GM18867 (cell line): ENCODE data around the gene AACS.
"Not testable (repeated sequence)": the region's sequence is repeated elsewhere in the genome, so short reads cannot be mapped to it uniquely, and the experiment has no call there.

Experiments used
- ATAC-seq: cut with Tn5 transposase; IDR thresholded peaks from one replicate; pipeline ENCODE4 v1.9.1; 2021; ENCODE audit warnings: mild to moderate bottlenecking, moderate library complexity; ENCODE audit not compliant: unreplicated experiment

AACS gene

DNA sequence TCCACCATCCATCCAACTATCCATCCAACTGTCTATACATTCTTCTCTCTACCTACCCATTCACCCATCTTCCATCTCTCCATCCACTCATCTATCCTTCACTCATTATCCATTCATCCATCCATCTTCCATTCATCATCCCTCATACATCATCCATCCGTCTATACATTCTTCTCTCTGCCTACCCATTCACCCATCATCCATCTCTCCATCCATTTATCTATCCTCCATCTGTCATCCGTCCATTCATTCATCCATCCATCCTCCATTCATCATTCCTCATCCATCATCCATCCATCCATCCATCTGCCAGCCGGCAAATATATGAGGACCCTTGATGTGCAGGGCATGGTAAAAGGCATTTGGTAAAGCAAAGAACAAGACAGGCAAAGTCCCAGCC, 25.2 kb downstream of the AACS start:
- ATAC-seq = no peak

DNA sequence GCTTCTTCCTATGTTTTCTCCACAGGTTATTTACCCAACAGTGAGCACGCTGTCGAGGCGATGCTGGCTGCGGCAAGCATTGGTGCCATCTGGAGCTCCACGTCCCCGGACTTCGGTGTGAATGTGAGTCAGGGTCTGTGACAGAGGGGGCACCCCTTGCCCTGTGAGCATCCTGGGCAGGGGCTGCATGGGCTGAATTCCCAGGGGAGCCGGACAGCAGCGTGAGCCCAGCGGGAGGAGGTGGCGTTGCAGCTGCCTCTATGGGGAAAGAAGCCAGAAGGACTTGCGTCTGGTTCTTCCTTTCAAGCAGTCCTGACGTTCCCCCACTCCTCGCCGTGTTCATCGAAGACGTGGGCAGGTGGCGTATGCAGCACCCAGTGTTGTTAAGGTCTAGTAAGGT, 26.2 kb downstream of the AACS start:
- no peak for ATAC-seq

DNA sequence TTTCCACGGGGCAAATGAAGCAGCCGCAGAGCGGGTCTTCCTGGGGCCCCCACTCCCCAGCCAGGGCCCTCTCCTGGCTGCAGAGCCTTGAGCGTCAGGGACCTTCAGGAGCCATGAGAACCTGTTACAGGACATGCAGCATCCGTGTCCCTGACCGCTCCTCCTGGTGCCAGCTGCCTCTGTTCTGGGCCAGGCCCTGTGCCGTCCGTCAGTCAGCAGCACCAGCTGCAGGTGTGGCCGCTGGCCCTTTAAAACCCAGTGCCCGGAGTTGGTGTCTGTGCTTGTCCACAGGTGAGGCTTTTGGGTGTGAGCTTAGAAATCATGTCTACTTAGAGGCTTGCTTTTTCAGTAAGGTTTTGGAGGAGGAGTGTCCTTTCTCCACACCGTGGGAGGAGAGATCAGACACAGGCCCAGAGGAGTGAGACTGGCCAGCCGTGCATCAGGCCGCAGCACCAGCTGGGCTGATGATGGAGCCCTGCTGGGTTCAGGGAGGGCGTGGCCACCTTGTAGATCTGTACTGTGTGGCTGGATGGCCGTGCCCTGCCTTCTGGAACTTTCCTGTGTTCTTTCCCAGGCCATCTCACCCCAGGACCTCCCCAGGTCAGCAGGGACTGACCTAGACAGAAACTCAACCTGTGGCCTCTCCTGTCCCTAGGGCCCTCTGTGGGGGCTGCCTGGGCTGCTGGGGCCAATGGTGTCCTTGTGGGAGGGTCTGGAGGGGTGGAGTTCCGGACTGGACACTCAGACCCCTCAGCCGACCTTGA, 27.1 kb downstream of the AACS start:
- ATAC-seq = no peak

DNA sequence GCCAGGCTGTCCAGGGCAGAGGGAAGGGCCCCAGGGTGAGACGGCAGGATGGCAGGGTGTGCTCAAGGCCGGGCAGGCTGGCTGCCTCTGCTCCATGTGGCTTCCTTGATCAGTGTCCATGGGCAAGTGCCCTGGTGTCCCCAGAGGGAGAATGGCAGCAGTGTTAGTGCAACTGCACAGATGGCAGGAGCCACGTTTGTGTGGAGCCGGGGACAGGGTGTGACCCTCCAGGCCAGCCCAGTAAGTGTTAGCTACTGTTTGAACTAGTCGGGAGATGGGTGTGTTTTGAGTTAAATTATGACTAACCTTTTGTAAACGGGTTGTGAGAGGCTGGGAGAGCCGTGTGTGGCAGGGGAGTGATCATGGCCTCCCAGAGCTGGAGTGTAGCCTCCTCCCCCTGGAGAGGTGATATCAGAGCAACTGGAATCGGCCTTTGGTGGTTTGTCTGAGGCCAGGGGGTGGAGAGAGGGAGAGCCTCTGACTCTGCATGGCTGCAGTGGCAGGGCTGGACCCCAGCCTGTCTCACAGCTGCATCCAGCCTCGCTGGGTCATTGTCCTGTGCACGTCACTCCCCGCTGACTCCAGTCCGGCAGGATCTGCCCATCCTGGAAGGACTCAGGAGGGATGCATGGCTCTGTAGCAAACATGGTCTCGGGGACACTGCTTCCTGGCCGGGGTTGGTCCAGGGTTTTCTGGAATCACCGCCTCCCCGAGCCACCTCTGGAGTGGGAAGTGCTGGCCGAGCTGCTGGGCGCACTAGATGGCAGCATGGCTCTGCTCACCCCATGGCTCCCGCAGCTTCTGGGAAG, 27.8 kb downstream of the AACS start:
- ATAC-seq = no peak

DNA sequence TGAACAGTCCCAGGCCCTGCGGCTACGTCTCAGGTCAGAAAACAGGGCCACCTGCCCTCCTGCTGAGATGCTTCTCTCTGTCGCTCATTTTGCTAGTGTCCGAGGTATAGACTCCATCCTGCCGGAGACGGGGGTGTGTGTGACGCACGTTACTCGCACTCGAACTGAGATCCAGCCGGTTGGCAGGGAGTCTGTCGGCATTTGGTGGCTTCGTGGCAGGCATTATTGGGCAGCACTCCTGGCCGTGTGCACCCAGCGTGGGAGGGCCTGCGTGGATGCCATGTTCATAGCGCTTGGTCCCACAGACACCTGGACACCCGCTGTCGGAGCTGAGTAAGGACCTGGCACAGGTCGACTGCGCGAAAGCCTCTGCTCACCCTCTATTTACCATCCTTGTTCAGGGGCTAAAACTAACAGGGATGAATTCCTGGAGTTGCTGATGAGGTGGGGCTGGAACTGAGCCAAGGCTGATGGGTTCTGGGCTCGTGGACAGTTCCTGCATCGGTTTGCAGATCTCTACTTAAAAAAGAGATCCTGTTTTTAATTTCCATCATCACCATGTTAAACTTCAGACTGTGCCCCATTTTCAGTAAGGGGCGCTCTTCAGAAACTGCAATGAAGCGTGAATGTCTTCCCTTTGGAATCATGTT, 28.6 kb downstream of the AACS start:
- ATAC-seq = no peak

DNA sequence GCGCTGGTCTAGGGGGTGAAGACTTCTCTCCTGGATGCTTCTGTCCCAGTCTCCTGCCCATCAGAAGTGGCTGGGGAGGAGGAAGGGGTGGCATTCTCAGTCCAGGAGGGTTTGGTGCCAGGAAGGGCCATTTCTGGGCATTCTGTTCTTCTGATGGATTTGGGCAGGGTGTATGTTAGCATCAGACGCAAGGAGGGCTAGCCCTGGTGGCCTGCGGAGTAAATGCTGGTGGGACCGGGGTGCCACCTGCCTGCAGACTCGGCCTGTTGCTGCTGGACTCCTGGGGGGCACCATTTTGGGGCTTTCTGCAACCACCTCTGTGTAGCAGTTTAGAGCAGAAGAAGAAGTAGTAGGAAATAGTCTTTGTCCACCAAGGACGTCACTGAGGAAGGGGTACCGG, 31.7 kb downstream of the AACS start:
- ATAC-seq = no peak

DNA sequence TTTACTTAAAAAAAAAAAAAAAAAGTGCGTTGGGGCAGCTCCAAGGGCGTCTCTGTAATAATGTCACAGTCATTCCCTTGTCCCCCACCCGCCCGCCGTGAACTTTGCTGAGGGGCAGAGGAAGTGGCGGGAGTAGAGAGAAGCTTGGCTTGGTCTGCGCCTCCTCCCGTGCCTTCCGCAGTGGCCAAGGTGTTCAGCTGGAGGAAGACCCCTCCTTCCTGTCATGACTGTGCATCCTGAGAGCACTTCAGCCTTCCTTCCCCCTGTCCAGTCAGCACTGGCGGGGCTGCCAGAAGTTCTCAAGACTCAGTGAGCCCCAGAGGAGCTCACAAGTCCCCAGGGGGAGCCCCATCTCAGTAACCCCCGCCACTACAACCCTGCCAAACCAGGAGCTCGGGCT, 32.2 kb downstream of the AACS start:
- no peak for ATAC-seq

DNA sequence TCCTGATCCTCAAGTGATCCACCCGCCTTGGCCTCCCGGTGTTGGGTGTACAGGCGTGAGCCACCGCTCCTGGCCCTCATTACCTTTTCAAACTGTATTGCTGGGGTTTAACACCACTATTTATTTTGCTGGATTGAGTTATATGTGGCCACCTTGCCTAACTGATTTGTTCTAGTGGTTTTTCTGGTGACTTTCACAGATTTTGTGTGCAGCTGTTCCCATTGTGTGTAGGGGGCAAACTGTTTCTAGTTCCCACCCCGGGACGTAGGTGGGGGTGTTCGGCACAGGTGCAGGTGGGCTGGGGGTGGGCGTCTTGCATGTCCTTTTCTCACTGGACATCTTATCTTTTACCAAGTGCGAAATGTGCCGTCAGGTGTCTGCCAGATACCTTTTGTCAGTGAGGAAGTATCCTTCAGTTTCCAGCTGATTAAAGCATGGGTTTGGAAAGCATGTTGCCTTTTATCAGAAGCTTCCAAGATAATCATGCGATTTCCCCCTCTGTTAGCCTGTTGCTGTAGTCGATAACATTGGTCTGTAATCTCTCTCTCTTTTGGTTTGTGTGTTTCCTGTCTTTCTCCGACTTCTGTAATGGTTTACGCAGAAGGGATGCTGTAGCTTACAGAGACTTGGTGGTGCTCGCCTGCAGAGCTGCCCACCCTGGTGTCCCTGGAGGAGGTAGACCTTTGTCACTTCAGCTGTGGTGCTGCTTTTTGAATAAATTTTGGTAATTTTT, 33.6 kb downstream of the AACS start:
- ATAC-seq = no peak

DNA sequence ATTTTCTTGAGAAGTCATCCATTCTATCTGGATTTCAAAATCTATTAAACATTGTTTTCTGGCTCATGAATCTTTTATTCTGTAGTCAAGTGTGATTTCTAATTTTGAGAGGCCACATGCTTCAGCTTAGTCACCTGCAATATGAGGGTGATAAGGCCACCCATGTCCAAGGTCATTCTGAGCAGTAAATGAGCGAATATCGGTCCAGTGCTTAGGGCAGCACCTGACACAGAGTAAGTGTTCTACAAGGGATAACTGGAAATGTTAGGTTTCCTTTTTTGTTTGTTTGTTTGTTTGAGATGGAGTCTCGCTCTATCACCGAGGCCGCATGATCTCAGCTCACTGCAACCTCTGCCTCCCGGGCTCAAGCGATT, 34.2 kb downstream of the AACS start:
- no peak for ATAC-seq

DNA sequence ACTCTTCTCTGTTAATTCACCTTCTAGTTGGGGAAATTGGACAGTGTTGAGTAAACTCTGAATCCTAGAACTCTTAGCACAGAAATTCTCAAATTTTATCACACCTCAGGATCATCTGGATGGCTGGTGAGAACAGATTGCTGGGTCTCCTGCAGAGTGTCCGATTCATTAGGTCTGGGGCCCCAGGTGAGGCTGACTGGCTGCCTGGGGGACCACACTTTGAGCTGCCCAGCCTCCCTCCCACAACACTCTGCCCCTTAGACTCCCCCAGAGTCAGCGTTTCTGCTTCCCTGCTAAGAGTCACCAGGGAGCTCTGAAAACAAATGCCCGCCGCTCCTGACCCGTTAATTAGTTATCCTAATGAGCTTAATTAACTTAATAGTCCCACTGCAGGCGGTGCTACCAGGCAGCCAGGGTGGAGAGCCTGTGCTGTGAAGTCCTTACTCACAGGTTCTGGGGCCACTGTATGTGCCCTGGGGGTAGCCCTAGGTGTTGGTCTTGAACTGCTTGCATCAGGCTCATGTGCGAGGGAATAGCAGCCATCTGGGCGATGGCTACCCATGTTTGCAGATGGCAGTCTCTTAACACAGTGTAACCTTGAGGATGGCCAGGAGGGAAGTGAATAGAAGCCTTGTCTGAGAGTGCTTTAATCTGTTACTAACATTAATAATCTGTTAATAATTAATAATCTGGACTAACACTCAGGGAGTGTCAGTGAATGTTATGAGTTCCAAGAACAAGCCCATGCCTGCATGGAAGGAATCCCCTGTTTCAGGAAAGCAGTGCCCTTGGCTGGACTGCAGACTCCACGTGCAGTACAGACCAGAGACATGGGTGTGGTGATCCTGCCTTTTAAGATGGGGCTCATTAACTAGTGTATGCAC, 35.6 kb downstream of the AACS start:
- no peak for ATAC-seq

DNA sequence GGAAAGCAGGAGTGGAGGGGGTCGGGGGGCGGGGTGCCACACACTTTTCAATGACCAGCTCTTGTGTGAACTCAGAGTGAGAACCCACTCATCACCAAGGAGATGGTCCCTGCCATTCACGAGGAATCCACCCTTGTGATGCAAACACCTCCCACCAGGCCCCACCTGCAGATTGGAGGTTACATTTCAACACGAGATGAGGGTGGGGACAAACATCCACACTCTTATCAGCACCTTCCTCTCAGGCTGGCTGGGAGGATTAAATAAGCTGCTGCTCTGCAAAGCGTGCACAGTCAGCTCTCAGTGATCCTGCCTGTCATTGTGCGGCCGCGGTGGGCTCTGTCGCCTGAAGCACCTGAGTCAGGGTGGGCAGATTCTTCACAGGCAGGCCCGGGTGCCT, 39.7 kb downstream of the AACS start:
- ATAC-seq = no peak

DNA sequence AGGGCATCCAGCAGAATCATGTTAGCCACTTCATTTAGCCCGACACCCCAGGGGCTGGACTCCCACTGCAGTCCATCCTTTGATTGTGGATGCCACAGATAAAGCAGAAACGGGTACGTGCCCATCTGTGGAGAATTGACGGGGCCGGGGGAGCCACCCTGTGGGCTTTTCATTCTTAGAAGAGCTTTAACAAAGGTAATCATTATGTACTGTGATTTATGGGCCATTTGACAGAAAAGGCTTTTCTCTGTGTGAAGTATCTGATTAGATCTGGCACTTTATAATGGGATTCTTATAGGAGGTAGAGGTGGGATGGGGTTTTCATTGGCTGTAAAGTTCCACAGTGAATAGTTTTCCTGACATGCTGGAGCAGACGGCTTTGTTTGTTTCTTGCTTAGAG, 40.4 kb downstream of the AACS start:
- no peak for ATAC-seq

DNA sequence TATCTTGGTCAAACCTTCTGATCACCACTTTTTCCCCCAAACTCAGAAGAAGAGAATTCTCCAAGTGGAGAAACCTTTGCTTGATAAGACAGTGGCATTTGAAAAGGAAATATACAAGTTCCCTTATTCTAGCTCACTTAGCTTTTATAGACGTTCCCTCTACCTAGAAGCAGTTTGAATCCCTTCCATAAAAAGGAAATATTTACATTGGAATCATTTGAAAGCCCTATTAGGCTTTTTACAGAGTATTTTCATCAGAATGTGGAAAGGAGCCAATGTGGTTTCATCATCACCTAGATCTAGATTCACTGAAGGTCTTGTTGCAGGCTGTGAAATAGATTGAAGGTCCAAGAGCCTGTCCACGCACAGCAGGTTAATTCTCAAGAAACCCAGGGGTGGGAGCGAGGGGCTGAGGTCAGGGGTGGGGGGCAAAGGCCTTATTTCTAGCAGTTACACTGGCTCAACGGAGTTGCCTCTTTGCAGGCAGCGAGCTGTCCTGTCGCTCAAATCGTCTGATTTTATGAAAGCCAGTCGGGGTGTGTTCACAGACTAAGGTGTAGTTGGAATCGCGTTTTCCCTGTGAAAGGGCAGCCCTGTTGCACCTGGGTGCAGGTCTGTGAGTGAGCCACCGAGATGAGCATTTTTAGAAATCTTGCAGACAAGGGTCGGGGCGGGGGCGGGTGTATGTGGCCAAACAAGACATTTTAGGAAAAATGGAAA, 45.6 kb downstream of the AACS start:
- no peak for ATAC-seq

DNA sequence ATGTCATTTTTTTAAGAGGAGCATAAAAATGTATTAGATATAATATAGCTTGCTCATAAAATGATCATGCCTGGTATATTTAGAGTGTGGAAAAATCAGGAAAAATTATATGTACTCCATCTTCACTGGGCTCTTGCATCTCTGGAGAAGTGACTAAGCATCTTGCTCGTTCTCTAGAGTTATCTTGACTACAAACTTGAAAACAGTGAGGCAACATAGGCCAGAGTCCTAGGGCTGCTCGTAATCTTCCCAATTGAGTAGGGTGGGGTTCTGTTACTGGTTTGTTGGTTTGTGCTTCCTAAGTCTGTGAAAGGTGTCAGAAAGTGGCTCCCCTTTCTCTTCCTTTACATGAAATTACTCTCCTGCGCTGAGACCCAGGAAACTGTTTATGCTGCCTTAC, 46.2 kb downstream of the AACS start:
- ATAC-seq = no peak

DNA sequence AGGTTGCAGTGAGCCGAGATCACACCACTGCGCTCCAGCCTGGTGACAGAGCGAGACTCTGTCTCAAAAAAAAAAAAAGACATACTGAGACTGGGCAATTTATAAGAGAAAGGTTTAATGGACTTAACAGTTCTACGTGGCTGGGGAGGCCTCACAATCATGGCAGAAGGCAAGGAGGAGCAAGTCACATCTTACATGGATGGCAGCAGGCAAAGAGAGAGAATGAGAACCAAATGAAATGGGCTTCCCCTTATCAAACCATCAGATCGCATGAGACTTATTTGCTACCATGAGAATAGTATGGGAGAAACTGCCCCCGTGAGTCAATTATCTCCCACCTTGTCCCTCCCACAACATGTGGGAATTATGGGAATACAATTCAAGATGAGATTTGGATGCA, 47.4 kb downstream of the AACS start:
- not testable (repeated sequence) for ATAC-seq

DNA sequence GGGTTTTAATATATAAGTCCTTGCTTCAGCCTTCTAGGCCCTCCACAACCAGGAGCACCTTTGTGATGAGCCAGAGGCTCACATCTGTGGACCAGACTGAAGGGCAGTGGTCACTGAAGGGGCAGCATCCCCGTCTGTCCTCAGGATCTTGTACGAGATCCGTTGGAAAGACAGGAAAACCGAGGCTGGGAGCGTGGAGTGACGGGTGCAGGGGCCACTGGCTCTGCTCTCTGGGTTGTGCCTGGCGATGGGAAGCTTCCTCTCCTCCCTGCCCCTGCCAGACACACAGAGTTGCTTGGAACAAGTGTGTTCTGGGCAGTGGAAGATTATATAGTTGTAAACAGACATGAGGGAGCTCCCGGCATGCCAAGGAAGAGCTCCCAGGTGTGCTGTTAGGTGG, 48.0 kb downstream of the AACS start:
- ATAC-seq = no peak

DNA sequence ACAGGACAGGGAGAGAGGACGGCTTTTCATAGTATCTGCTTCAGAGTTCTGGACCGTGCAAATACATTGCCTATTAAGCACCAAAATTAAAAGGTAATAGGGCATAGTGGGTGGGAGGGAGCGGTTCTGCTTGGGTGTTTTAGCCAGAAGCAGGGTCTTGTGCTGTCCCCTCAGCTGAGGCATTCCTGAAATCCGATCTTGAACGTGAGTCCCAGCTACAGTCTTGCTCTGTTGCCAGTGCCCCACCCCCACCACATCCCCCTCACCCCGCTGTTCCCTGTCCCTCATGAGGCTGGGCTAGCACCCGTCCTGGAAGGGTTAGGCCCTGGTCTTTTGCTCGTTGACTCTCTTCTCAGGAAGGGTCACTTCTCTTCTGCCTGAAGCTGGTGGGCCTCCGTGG, 48.6 kb downstream of the AACS start:
- no peak for ATAC-seq

DNA sequence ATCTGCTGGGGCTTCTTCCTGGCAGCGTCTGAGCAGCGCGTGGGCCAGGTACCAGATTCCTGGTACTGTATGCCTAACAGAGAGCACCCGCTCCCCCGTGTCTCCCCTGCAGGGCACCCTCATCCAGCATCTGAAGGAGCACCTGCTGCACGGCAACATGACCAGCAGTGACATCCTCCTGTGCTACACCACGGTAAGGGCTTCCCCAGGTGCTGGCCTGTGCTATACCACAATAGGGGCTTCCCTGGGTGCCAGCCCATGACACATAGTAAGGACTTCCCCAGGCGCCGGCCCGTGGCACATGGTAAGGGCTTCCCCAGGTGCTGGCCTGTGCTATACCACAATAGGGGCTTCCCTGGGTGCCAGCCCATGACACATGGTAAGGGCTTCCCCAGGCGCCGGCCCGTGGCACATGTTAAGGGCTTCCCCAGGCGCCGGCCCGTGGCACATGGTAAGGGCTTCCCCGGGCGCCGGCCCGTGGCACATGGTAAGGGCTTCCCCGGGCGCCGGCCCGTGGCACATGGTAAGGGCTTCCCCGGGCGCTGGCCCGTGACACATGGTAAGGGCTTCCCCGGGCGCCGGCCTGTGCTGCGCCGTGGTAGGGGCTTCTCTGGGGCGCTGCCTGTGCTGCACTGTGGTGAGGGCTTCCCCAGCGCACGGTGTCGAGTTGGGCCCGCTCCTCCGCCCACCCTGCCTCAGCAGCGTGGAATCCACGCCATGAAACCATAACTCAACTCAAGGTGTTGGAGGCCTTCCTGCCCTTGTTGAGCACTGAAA, 49.3 kb downstream of the AACS start:
- ATAC-seq = peak; percentile 58

DNA sequence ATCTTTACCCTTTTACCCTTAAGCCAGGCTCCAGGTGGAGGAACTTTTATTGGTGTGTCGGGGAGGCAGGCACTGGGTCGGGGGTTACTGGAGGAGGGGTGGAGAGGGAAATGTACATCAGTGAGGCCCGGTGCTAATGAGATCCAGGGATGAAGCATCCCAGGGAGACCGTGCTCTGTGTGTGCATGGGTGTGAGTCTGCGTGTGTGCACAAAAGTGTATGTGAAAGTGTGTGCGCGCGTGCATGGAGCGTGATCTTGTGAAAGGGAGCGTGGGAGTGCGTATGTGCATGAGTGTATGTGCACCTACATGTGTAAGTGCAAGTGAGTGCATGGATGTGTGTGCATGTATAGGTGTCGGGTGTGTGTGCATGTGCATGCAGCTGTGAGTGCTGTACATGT, 55.3 kb downstream of the AACS start:
- no peak for ATAC-seq
